ENCODE data around the gene CDC42EP4. TPM values are rescaled to one million over a fixed set of nuclear protein-coding genes. Genes with fewer than 3 reads are reported as not detected.

The CDC42EP4 gene
- total RNA-seq, 2 experiments from 2014 or later, result not detected

GRCh38 chr17:73307130-73307529, 4.7 kb downstream of the CDC42EP4 start:
- H3K9me2 ChIP-seq (ENCODE audit: insufficient read depth, low read length), result no peaks in the 10 kb centered on the region
- H3K36me3 ChIP-seq (ENCODE audit: insufficient read depth, low read length), result no peaks in the 10 kb centered on the region
- no peak overlapping the region for H3K27ac ChIP-seq (ENCODE audit: low read depth, low read length, poor library complexity, severe bottlenecking)
- intact Hi-C loops (cut with micrococcal nuclease; ENCODE audit: unreplicated experiment), result no loop called here
- H2AFZ ChIP-seq (ENCODE audit: low read length), result no peak overlapping the region
- BruUV-seq (replicated peaks), result no TSS peak
- TF ChIP-seq EZH2phosphoT487 (IDR thresholded peaks at IDR 0.05; ENCODE audit: borderline replicate concordance, low read depth, low read length), result no peak
- no peak for TF ChIP-seq CTCF (conservative IDR thresholded peaks at IDR 0.05; ENCODE audit: low read length)
- no peak overlapping the region for H3K4me2 ChIP-seq (ENCODE audit: low read length)
- DNase-seq (ENCODE audit: low spot score), result no peak
- CTCF ChIA-PET (ENCODE audit: unreplicated experiment), result no interaction called here
- H3K4me3 ChIP-seq (ENCODE audit: low read depth, low read length, poor library complexity, severe bottlenecking), result no peak overlapping the region
- POLR2A ChIA-PET, result interaction anchor here (0.6 to 0.7 kb wide), 3 partner anchors 24 to 773 kb away, joined by 3 to 6 read pairs (median 3); no protein-coding TSS in a partner anchor
- H4K20me1 ChIP-seq (ENCODE audit: insufficient read depth, low read length), result no peaks in the 10 kb centered on the region
- H3K79me2 ChIP-seq (ENCODE audit: insufficient read depth, low read depth, low read length), result no peaks in the 10 kb centered on the region
- H3K4me1 ChIP-seq (ENCODE audit: insufficient read depth, low read length, poor library complexity, severe bottlenecking), result no peaks in the 10 kb centered on the region
- H3K9me3 ChIP-seq (ENCODE audit: low read length), result no peaks in the 10 kb centered on the region

- TF ChIP-seq CTCF (conservative IDR thresholded peaks at IDR 0.05; ENCODE audit: low read length) (no peak), EZH2phosphoT487 (IDR thresholded peaks at IDR 0.05; ENCODE audit: borderline replicate concordance, low read depth, low read length) (no peak)
- intact Hi-C loops (cut with micrococcal nuclease; ENCODE audit: unreplicated experiment), result no loop called here
- Histone ChIP-seq H3K9me3 (ENCODE audit: low read length) (no peaks in the 10 kb centered on the region), H3K4me1 (ENCODE audit: insufficient read depth, low read length, poor library complexity, severe bottlenecking) (no peaks in the 10 kb centered on the region), H3K4me2 (ENCODE audit: low read length) (no peak overlapping the region), H3K9me2 (ENCODE audit: insufficient read depth, low read length) (no peaks in the 10 kb centered on the region), H4K20me1 (ENCODE audit: insufficient read depth, low read length) (no peaks in the 10 kb centered on the region), H3K4me3 (ENCODE audit: low read depth, low read length, poor library complexity, severe bottlenecking) (no peak overlapping the region), H3K27ac (ENCODE audit: low read depth, low read length, poor library complexity, severe bottlenecking) (no peak overlapping the region), H3K36me3 (ENCODE audit: insufficient read depth, low read length) (no peaks in the 10 kb centered on the region), H3K79me2 (ENCODE audit: insufficient read depth, low read depth, low read length) (no peaks in the 10 kb centered on the region), H2AFZ (ENCODE audit: low read length) (no peak overlapping the region)
- POLR2A ChIA-PET, result interaction anchor here (0.6 kb wide), 1 partner anchor 23 kb away, joined by 3 read pairs; no protein-coding TSS in a partner anchor
- CTCF ChIA-PET (ENCODE audit: unreplicated experiment), result no interaction called here
- no TSS peak for BruUV-seq (replicated peaks)
- no peak for DNase-seq (ENCODE audit: low spot score)
Observed at GRCh38 chr17:73305845-73306836, 5.7 kb downstream of the CDC42EP4 start.
